H7 (cell line): ENCODE results near the gene CNNM1. TPM values are rescaled to one million over a fixed set of nuclear protein-coding genes. Genes with fewer than 3 reads are reported as not detected.

Source experiments
- DNase-seq: peaks from one replicate; pipeline ENCODE4 v3.0.0; 2012
- H3K27me3 ChIP-seq: 2 replicates; pipeline ENCODE4 v1.6.0; 2011; ENCODE audit warnings: mild to moderate bottlenecking, low read length; ENCODE audit not compliant: control insufficient read depth, insufficient read depth
- H3K36me3 ChIP-seq: replicated peaks from 2 replicates; pipeline ENCODE4 v1.5.1; 2011; ENCODE audit warnings: low read length; ENCODE audit not compliant: control insufficient read depth, insufficient read depth
- H3K4me3 ChIP-seq: 2 replicates; pipeline ENCODE4 v1.5.1; 2011; ENCODE audit warnings: low read depth, mild to moderate bottlenecking, control low read depth, low read length, moderate library complexity; ENCODE audit not compliant: insufficient read depth
- total RNA-seq: library from RNA; depleted of rRNA; stranded (reverse); fragments of >200 nt; shearing (Covaris generic); gene quantifications from 2 replicates; pipeline ENCODE4 v1.2.3, GENCODE V29; 2014

Gene CNNM1
- total RNA-seq, 1 experiment from 2014 or later, result 0.66 TPM

- H3K27me3 ChIP-seq, result no peaks in the 10 kb centered on the region
- no peak for DNase-seq
- H3K4me3 ChIP-seq, result no peak overlapping the region
- H3K36me3 ChIP-seq, result no peaks in the 10 kb centered on the region
These were observed 15.6 kb downstream of the CNNM1 start for GRCh38 chr10:99344715-99345114.

GRCh38 chr10:99345350-99345749 lies 16.2 kb downstream of the CNNM1 start:
- H3K27me3 ChIP-seq, result no peaks in the 10 kb centered on the region
- no peak for DNase-seq
- no peaks in the 10 kb centered on the region for H3K36me3 ChIP-seq
- H3K4me3 ChIP-seq, result no peak overlapping the region

GRCh38 chr10:99346247-99346646 lies 17.1 kb downstream of the CNNM1 start:
- Histone ChIP-seq H3K4me3 (no peak overlapping the region), H3K36me3 (no peaks in the 10 kb centered on the region), H3K27me3 (no peaks in the 10 kb centered on the region)
- no peak for DNase-seq

- no peaks in the 10 kb centered on the region for H3K36me3 ChIP-seq
- DNase-seq, result no peak
- H3K27me3 ChIP-seq, result no peaks in the 10 kb centered on the region
- H3K4me3 ChIP-seq, result no peak overlapping the region
These were observed 18.5 kb downstream of the CNNM1 start for GRCh38 chr10:99347672-99348071.

- Histone ChIP-seq H3K27me3 (peaks cover 3% of the 10 kb centered on the region), H3K36me3 (no peaks in the 10 kb centered on the region), H3K4me3 (no peak overlapping the region)
- no peak for DNase-seq
These were observed 24.0 kb downstream of the CNNM1 start for GRCh38 chr10:99353182-99353581.

- DNase-seq, result no peak
- H3K36me3 ChIP-seq, result no peaks in the 10 kb centered on the region
These were observed 28.5 kb downstream of the CNNM1 start for GRCh38 chr10:99357691-99358090.

GRCh38 chr10:99358101-99358500 lies 28.9 kb downstream of the CNNM1 start:
- H3K36me3 ChIP-seq, result no peaks in the 10 kb centered on the region
- DNase-seq, result peak; percentile 36

More at GRCh38 chr10:99357691-99358090, 28.5 kb downstream of the CNNM1 start:
- Histone ChIP-seq H3K4me3 (no peak overlapping the region), H3K27me3 (peaks cover 3% of the 10 kb centered on the region)

GRCh38 chr10:99360934-99361333 lies 31.8 kb downstream of the CNNM1 start:
- H3K27me3 ChIP-seq, result peaks cover 3% of the 10 kb centered on the region
- H3K36me3 ChIP-seq, result no peaks in the 10 kb centered on the region
- no peak overlapping the region for H3K4me3 ChIP-seq
- DNase-seq, result no peak

More at GRCh38 chr10:99358101-99358500, 28.9 kb downstream of the CNNM1 start:
- H3K27me3 ChIP-seq, result peaks cover 3% of the 10 kb centered on the region
- H3K4me3 ChIP-seq, result no peak overlapping the region

- DNase-seq, result no peak
- no peak overlapping the region for H3K4me3 ChIP-seq
- H3K36me3 ChIP-seq, result no peaks in the 10 kb centered on the region
- H3K27me3 ChIP-seq, result no peaks in the 10 kb centered on the region; the same call in none of the 2 replicates
These were observed 35.0 kb downstream of the CNNM1 start for GRCh38 chr10:99364125-99364524.

- no peak overlapping the region for H3K4me3 ChIP-seq
- H3K27me3 ChIP-seq, result no peaks in the 10 kb centered on the region; the same call in 1 of the 2 replicates
- H3K36me3 ChIP-seq, result no peaks in the 10 kb centered on the region
- no peak for DNase-seq
These were observed 36.2 kb downstream of the CNNM1 start for GRCh38 chr10:99365311-99365710.

GRCh38 chr10:99365736-99366135 lies 36.6 kb downstream of the CNNM1 start:
- H3K36me3 ChIP-seq, result no peaks in the 10 kb centered on the region
- H3K4me3 ChIP-seq, result no peak overlapping the region
- DNase-seq, result no peak
- no peaks in the 10 kb centered on the region; the same call in 1 of the 2 replicates for H3K27me3 ChIP-seq

- DNase-seq, result no peak
- Histone ChIP-seq H3K36me3 (no peaks in the 10 kb centered on the region), H3K4me3 (no peak overlapping the region), H3K27me3 (no peaks in the 10 kb centered on the region; the same call in 1 of the 2 replicates)
These were observed 37.5 kb downstream of the CNNM1 start for GRCh38 chr10:99366666-99367065.

- Histone ChIP-seq H3K36me3 (no peaks in the 10 kb centered on the region), H3K27me3 (no peaks in the 10 kb centered on the region), H3K4me3 (no peak overlapping the region)
- DNase-seq, result no peak
These were observed 39.5 kb downstream of the CNNM1 start for GRCh38 chr10:99368646-99369045.

GRCh38 chr10:99369126-99369525 lies 40.0 kb downstream of the CNNM1 start:
- Histone ChIP-seq H3K4me3 (no peak overlapping the region), H3K36me3 (no peaks in the 10 kb centered on the region), H3K27me3 (no peaks in the 10 kb centered on the region)
- DNase-seq, result no peak

- H3K4me3 ChIP-seq, result no peak overlapping the region
These were observed 40.4 kb downstream of the CNNM1 start for GRCh38 chr10:99369551-99369950.

GRCh38 chr10:99370993-99371392 lies 41.8 kb downstream of the CNNM1 start:
- Histone ChIP-seq H3K27me3 (no peaks in the 10 kb centered on the region), H3K36me3 (no peaks in the 10 kb centered on the region), H3K4me3 (no peak overlapping the region)
- no peak for DNase-seq

More at GRCh38 chr10:99369551-99369950, 40.4 kb downstream of the CNNM1 start:
- Histone ChIP-seq H3K36me3 (no peaks in the 10 kb centered on the region), H3K27me3 (no peaks in the 10 kb centered on the region)
- no peak for DNase-seq
